Erythroblast (primary cell): ENCODE data around the gene TNFRSF13B.

Experiments
- GATA1 ChIP-seq: IDR thresholded peaks from 2 replicates; pipeline ENCODE4 v1.6.1; 2011; ENCODE audit warnings: low read depth, mild to moderate bottlenecking, control low read depth, low read length, moderate library complexity
- POLR2A ChIP-seq: IDR thresholded peaks from 2 replicates; pipeline ENCODE4 v1.6.1; 2011; ENCODE audit warnings: mild to moderate bottlenecking, low read length

DNA sequence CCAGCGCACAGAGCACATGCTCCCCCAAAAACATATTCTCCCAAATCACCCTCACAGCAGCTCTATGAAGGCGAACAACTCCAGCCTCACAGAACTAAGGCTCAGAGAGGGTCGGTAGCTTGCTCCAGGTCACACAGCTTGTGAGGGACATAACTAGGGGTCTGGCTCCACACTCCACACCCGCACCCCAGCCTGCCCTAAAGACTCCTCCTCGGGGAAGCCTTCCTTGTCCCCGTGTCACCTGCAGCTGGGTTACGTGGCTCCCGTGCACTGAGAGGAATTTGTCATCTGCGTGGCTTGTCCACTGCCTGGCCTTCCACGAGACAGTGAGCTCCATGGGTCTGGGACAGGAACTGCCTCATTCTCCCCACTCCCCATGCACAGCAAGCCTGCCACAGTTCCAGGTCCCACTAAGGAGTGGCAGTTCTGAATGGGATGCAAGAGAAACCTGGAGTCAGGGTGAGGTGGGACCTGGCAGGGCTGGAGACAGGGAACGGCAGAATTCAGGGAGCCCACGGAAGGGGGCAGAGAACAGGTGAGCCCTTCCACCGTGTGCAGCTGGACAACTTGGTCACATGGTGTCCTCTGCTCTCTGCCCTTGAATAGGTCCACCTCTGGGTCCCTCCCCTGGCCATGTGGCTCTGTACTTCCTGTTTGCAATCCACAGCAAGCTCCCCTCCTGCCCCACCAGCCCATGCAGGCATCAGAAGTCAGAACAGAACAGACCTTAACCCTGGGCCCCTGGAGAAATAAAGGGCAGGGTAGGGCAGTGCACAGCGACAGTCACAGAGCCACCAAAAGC is 27.4 kb downstream of the TNFRSF13B start:
- TF ChIP-seq POLR2A, result no peak
- no peak for TF ChIP-seq GATA1
